ENCODE results near the gene C19orf38. TPM values are rescaled to one million over a fixed set of nuclear protein-coding genes. Genes with fewer than 3 reads are reported as not detected.

The C19orf38 gene
- polyA plus RNA-seq, 1 of the 3 experiments (the other 2 are of a cell fraction): 0.15 TPM

GRCh38 chr19:10892256-10892655 lies 44.0 kb downstream of the C19orf38 start:
- 98% methylated on average over 6 of the region's 13 CpGs for WGBS (ENCODE audit: low lambda C conversion rate)
- Histone ChIP-seq H3K9me3 (no peaks in the 10 kb centered on the region), H3K27ac (ENCODE audit: low read depth in 2 of 2, low read length in 1 of 2) (no peak overlapping the region), H3K4me2 (no peak overlapping the region), H2AFZ (ENCODE audit: low read depth) (no peak overlapping the region), H3K36me3 (replicated peaks in 1 of 2; ENCODE audit: control insufficient read depth in 1 of 2, insufficient read depth in 2 of 2, low read length in 1 of 2) (no peaks in the 10 kb centered on the region), H3K9me2 (no peaks in the 10 kb centered on the region), H3K9ac (no peak overlapping the region), H4K20me1 (ENCODE audit: insufficient read depth) (peaks cover 63% of the 10 kb centered on the region), H3K4me3 (ENCODE audit: low read depth in 2 of 2, low read length in 1 of 2) (no peak overlapping the region), H3K27me3 (ENCODE audit: insufficient read depth) (no peaks in the 10 kb centered on the region), H3K79me2 (ENCODE audit: insufficient read depth) (peaks cover 85% of the 10 kb centered on the region), H3K4me1 (ENCODE audit: control insufficient read depth in 1 of 2, insufficient read depth in 2 of 2, low read depth in 1 of 2, low read length in 1 of 2) (peaks cover 8 to 37% of the 10 kb centered on the region in 2 experiments; a peak in 2 of 4 replicates), H3F3A (replicated peaks; ENCODE audit: insufficient read depth) (no peaks in the 10 kb centered on the region)
- DNase-seq: no peak
- ChIA-PET CTCF (interaction anchor here (1.3 kb wide), 1 partner anchor 16 kb away, joined by 3 read pairs; no protein-coding TSS in a partner anchor), POLR2A (no interaction called here)
- TF ChIP-seq NRF1 (IDR thresholded peaks at IDR 0.05; ENCODE audit: low read depth, low read length) (no peak), EP300 (IDR thresholded peaks at IDR 0.05; ENCODE audit: borderline replicate concordance in 1 of 2, low read depth in 1 of 2, low read length in 1 of 2) (no peak), MXI1 (IDR thresholded peaks at IDR 0.05; ENCODE audit: low read depth, low read length) (no peak), TEAD4 (IDR thresholded peaks at IDR 0.05; ENCODE audit: borderline replicate concordance, insufficient read depth) (no peak), GATA2 (CRISPR knock-in tag; IDR thresholded peaks at IDR 0.05) (no peak), POLR2AphosphoS5 (IDR thresholded peaks at IDR 0.05; ENCODE audit: low read depth, low read length) (no peak), ELF1 (IDR thresholded peaks at IDR 0.05) (no peak), MEF2A (IDR thresholded peaks at IDR 0.05; ENCODE audit: borderline replicate concordance, low read depth) (no peak), YY1 (IDR thresholded peaks at IDR 0.05; ENCODE audit: low read depth) (no peak), REST (IDR thresholded peaks at IDR 0.05; ENCODE audit: low read depth, low read length) (no peak), SIN3A (IDR thresholded peaks at IDR 0.05; ENCODE audit: borderline replicate concordance, low read depth, low read length) (no peak), EZH2phosphoT487 (IDR thresholded peaks at IDR 0.05; ENCODE audit: borderline replicate concordance, low read depth) (no peak), USF1 (IDR thresholded peaks at IDR 0.05; ENCODE audit: borderline replicate concordance, low read depth) (no peak), SMC3 (IDR thresholded peaks at IDR 0.05; ENCODE audit: low read depth, low read length) (no peak), FOXJ3 (CRISPR knock-in tag; IDR thresholded peaks at IDR 0.05) (no peak), USF2 (IDR thresholded peaks at IDR 0.05; ENCODE audit: borderline replicate concordance, low read depth, low read length) (no peak)
- TF ChIP-seq, protein P1, sequence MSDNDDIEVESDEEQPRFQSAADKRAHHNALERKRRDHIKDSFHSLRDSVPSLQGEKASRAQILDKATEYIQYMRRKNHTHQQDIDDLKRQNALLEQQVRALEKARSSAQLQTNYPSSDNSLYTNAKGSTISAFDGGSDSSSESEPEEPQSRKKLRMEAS (IDR thresholded peaks at IDR 0.05; ENCODE audit: low read depth): no peak
- TF ChIP-seq, protein P2, sequence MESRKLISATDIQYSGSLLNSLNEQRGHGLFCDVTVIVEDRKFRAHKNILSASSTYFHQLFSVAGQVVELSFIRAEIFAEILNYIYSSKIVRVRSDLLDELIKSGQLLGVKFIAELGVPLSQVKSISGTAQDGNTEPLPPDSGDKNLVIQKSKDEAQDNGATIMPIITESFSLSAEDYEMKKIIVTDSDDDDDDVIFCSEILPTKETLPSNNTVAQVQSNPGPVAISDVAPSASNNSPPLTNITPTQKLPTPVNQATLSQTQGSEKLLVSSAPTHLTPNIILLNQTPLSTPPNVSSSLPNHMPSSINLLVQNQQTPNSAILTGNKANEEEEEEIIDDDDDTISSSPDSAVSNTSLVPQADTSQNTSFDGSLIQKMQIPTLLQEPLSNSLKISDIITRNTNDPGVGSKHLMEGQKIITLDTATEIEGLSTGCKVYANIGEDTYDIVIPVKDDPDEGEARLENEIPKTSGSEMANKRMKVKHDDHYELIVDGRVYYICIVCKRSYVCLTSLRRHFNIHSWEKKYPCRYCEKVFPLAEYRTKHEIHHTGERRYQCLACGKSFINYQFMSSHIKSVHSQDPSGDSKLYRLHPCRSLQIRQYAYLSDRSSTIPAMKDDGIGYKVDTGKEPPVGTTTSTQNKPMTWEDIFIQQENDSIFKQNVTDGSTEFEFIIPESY (IDR thresholded peaks at IDR 0.05; ENCODE audit: borderline replicate concordance, low read depth): no peak
